Heart left ventricle (tissue), 13 donors: ENCODE measurements around the gene LRBA.

Experiments
- POLR2A ChIP-seq, 2 donors: fragments of 450-650 bp; IDR thresholded peaks; one replicate each; pipeline ENCODE4 v1.6.1; 2017; ENCODE audit warnings: antibody characterized with exemption in 2 of 2, mild to moderate bottlenecking in 2 of 2, moderate library complexity in 2 of 2
- TF ChIP-seq, protein P1 (sequence below), 12 donors: fragments of 200-600 bp; sonication (generic) in 4 of 12; IDR thresholded peaks; one replicate each; pipeline versions ENCODE4 v1.5.0 to v1.8.0; 2018 to 2022; ENCODE audit warnings: antibody characterized with exemption in 12 of 12, mild to moderate bottlenecking in 5 of 12
- donor health status: ischemic (EF 13 %, LVEDD 7.1; RV severe dilation, severe dysfunction).
- donor health status: DM: no; HTN: yes; CAD: no.
- donor health status: DM: no; HTN: no; CAD: no.
- donor health status: ischemic (EF 25% LVEDD 6.9; RV normal size, moderate dysfunction).
- donor health status: ischemic (EF 25% LVEDD 5.7; RV mildly dilated, moderate dysfunction).
- donor health status: ischemic (EF 35%, LVEDD 5.7; RV mildly dilated, moderate dysfunction).
- donor health status: nonischemic (EF 11% LVEDD 7.7; RV severe dilation, severe dysfunction).
- donor health status: DM: yes; HTN: yes; CAD: no.
- donor health status: PGD.
- donor health status: ischemic (EF 29% LVEDD 5.4; RV normal size, mild dysfunction).
- donor health status: nonischemic (EF 23%, LVEDD 6.1; RV moderate dilation, normal function).

DNA sequence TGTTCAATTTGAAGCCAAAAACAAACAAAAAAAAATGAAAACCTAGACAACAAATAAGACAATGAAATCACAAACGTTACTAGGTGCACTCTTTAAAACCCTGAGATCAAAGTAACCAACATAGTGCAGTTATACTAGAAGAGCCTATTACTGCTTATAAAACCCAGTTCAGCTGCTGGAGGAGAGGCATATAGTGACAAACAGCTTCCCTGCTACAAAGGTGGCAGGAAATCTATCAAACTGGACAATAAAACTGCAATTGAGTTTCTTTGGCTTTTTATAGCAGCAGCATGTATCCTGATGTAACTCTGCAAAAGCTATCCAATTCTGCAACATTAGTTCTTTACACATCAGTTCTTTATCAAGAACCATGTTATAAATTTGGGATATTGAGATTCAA, 155.6 kb downstream of the LRBA start:
- TF ChIP-seq, protein P1, sequence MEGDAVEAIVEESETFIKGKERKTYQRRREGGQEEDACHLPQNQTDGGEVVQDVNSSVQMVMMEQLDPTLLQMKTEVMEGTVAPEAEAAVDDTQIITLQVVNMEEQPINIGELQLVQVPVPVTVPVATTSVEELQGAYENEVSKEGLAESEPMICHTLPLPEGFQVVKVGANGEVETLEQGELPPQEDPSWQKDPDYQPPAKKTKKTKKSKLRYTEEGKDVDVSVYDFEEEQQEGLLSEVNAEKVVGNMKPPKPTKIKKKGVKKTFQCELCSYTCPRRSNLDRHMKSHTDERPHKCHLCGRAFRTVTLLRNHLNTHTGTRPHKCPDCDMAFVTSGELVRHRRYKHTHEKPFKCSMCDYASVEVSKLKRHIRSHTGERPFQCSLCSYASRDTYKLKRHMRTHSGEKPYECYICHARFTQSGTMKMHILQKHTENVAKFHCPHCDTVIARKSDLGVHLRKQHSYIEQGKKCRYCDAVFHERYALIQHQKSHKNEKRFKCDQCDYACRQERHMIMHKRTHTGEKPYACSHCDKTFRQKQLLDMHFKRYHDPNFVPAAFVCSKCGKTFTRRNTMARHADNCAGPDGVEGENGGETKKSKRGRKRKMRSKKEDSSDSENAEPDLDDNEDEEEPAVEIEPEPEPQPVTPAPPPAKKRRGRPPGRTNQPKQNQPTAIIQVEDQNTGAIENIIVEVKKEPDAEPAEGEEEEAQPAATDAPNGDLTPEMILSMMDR (IDR thresholded peaks at IDR 0.05): no peak
- no peak for TF ChIP-seq POLR2A (IDR thresholded peaks at IDR 0.05)
